LoVo (cell line): Measurements from ENCODE around the gene PLOD2.

ENCODE experiments used
- DNase-seq: peaks from one replicate; pipeline ENCODE4 v3.0.0-alpha.2; 2016; ENCODE audit warnings: low spot score

Gene PLOD2

GRCh38 chr3:146160964-146161662 is at the start of gene PLOD2:
Gene PLOD2, minus strand, starts transcription at chr3:146161184. Its CDS starts 195 bp downstream, at chr3:146160989.
- peak; percentile 65 for DNase-seq

GRCh38 chr3:146209371-146209770 is 48.4 kb upstream of the PLOD2 start:
- no peak for DNase-seq

GRCh38 chr3:146203776-146204175 is 42.8 kb upstream of the PLOD2 start:
- no peak for DNase-seq

GRCh38 chr3:146200461-146201220 is 39.7 kb upstream of the PLOD2 start:
- DNase-seq, result no peak

GRCh38 chr3:146199762-146200161 is 38.8 kb upstream of the PLOD2 start:
- DNase-seq, result no peak

GRCh38 chr3:146196789-146197188 is 35.8 kb upstream of the PLOD2 start:
- no peak for DNase-seq

GRCh38 chr3:146195605-146196004 is 34.6 kb upstream of the PLOD2 start:
- DNase-seq, result no peak

GRCh38 chr3:146195030-146195429 is 34.0 kb upstream of the PLOD2 start:
- DNase-seq, result no peak

GRCh38 chr3:146191051-146191450 is 30.1 kb upstream of the PLOD2 start:
- DNase-seq, result no peak

GRCh38 chr3:146189519-146190173 is 28.7 kb upstream of the PLOD2 start:
- peak; percentile 54 for DNase-seq

- peak; percentile 4 for DNase-seq
Measured at GRCh38 chr3:146187334-146187950, 26.5 kb upstream of the PLOD2 start.

- DNase-seq, result peak; percentile 43
Measured at GRCh38 chr3:146184241-146185015, 23.4 kb upstream of the PLOD2 start.

- no peak for DNase-seq
Measured at GRCh38 chr3:146181216-146181615, 20.2 kb upstream of the PLOD2 start.

- no peak for DNase-seq
Measured at GRCh38 chr3:146180376-146180775, 19.4 kb upstream of the PLOD2 start.

- no peak for DNase-seq
Measured at GRCh38 chr3:146178006-146178689, 17.2 kb upstream of the PLOD2 start.

- DNase-seq, result no peak
Measured at GRCh38 chr3:146177519-146177918, 16.5 kb upstream of the PLOD2 start.

GRCh38 chr3:146177072-146177471 is 16.1 kb upstream of the PLOD2 start:
- DNase-seq, result no peak

- DNase-seq, result no peak
Measured at GRCh38 chr3:146172586-146172985, 11.6 kb upstream of the PLOD2 start.

GRCh38 chr3:146170591-146170990 is 9.6 kb upstream of the PLOD2 start:
- DNase-seq, result no peak

GRCh38 chr3:146169891-146170290 is 8.9 kb upstream of the PLOD2 start:
- DNase-seq, result no peak

GRCh38 chr3:146166826-146167225 is 5.8 kb upstream of the PLOD2 start:
- DNase-seq, result no peak
